Thoracic aorta (tissue), 2 donors: ENCODE measurements around the gene FKBP14. TPM values are rescaled to one million over a fixed set of nuclear protein-coding genes. Genes with fewer than 3 reads are reported as not detected.

ENCODE experiments used
- ATAC-seq: fragments of 150-250 bp; one replicate; pipeline ENCODE4 v1.8.0; 2017; ENCODE audit warnings: low read depth; ENCODE audit not compliant: insufficient number of reproducible peaks, low FRiP score
- DNase-seq: peaks from one replicate; pipeline ENCODE4 v3.0.0-alpha.2; 2020; ENCODE audit warnings: low spot score
- H3K27ac ChIP-seq, 2 donors: fragments of 200-600 bp; sonication (generic); 1 replicate in 1 of 2; 2 replicates in 1 of 2; pipeline ENCODE4 v1.5.1; 2016; ENCODE audit warnings: mild to moderate bottlenecking in 2 of 2, moderate library complexity in 2 of 2
- H3K27me3 ChIP-seq: fragments of 200-600 bp; sonication (generic); replicated peaks from 2 replicates; pipeline ENCODE4 v1.6.0; 2016; ENCODE audit warnings: mild to moderate bottlenecking; ENCODE audit not compliant: insufficient read depth
- H3K36me3 ChIP-seq: fragments of 200-600 bp; sonication (generic); one replicate; pipeline ENCODE4 v1.5.1; 2016
- H3K4me1 ChIP-seq, 2 donors: fragments of 200-600 bp; sonication (generic); 1 replicate in 1 of 2; 2 replicates in 1 of 2; pipeline versions ENCODE4 v1.5.1 to v1.6.0; 2016; ENCODE audit warnings: low read depth in 2 of 2, mild to moderate bottlenecking in 1 of 2; ENCODE audit not compliant: control insufficient read depth in 1 of 2
- H3K4me3 ChIP-seq: fragments of 200-600 bp; sonication (generic); 2 replicates; pipeline ENCODE4 v1.5.1; 2016; ENCODE audit warnings: mild to moderate bottlenecking
- H3K9me3 ChIP-seq: fragments of 200-600 bp; sonication (generic); 2 replicates; pipeline ENCODE4 v1.5.1; 2016
- total RNA-seq, 2 donors: library from RNA; depleted of rRNA; stranded (reverse); fragments of >200 nt; gene quantifications; one replicate each; pipeline versions ENCODE4 v1.1.0 to v1.2.3, GENCODE V29; 2016
- TF ChIP-seq, protein P1 (sequence below): fragments of 200-600 bp; sonication (generic); IDR thresholded peaks from one replicate; pipeline ENCODE4 v1.5.1; 2019; ENCODE audit warnings: antibody characterized with exemption

Gene FKBP14
- total RNA-seq, 2 donors from 2014 or later = 12.6 to 15.2 TPM

GRCh38 chr7:30028749-30029635 is 2.5 kb upstream of the FKBP14 start:
- Histone ChIP-seq H3K4me3 (peak overlapping the region; percentile 95), H3K27me3 (no peaks in the 10 kb centered on the region), H3K27ac (peak overlapping the region; percentile 62 to 91), H3K9me3 (no peaks in the 10 kb centered on the region), H3K36me3 (no peaks in the 10 kb centered on the region), H3K4me1 (peaks cover 29 to 50% of the 10 kb centered on the region in 2 donors)
- TF ChIP-seq, protein P1, sequence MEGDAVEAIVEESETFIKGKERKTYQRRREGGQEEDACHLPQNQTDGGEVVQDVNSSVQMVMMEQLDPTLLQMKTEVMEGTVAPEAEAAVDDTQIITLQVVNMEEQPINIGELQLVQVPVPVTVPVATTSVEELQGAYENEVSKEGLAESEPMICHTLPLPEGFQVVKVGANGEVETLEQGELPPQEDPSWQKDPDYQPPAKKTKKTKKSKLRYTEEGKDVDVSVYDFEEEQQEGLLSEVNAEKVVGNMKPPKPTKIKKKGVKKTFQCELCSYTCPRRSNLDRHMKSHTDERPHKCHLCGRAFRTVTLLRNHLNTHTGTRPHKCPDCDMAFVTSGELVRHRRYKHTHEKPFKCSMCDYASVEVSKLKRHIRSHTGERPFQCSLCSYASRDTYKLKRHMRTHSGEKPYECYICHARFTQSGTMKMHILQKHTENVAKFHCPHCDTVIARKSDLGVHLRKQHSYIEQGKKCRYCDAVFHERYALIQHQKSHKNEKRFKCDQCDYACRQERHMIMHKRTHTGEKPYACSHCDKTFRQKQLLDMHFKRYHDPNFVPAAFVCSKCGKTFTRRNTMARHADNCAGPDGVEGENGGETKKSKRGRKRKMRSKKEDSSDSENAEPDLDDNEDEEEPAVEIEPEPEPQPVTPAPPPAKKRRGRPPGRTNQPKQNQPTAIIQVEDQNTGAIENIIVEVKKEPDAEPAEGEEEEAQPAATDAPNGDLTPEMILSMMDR = no peak
- no peak for DNase-seq
- no peak for ATAC-seq

GRCh38 chr7:30028216-30028748 is 1.8 kb upstream of the FKBP14 start, which contains the start of gene PLEKHA8:
Gene PLEKHA8 (plus strand): TSS chr7:30028412. CDS start chr7:30028763, 351 bp downstream.
- peaks cover 27 to 57% of the 10 kb centered on the region in 2 donors for H3K4me1 ChIP-seq

DNA sequence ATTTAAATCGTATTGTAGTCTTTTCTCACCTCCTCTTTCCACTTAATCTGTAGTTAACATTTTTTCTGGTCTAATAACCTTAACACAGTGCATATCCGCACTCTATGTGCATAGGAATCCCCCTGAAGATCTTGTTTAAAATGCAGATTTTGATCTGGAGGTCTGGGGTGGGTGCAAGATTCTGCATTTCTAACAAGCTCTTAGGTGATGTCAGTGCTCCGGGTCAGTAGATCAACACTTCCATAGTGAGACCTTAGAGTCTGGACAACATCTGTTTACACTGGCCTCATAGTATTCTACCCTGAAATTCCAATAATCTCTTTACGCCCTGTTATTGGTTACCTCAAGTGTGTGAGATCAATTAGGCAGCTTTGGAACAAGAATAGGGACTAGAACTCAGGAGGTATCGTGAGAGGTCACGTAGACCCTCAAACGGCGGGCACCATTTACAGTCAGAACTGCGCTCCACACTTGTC is 1.3 kb upstream of the FKBP14 start:
- H3K27me3 ChIP-seq = no peaks in the 10 kb centered on the region
- TF ChIP-seq, protein P1 = no peak
- peak; percentile 29 for ATAC-seq

More at GRCh38 chr7:30028216-30028748, 1.8 kb upstream of the FKBP14 start, which contains the start of gene PLEKHA8:
- peak; percentile 23 for ATAC-seq
- Histone ChIP-seq H3K4me3 (peak within 1 kb of the TSS; percentile 95), H3K9me3 (no peaks in the 10 kb centered on the region), H3K36me3 (no peaks in the 10 kb centered on the region), H3K27me3 (no peaks in the 10 kb centered on the region), H3K27ac (peak within 1 kb of the TSS; percentile 62 to 91)
- TF ChIP-seq, protein P1 = no peak
- DNase-seq = peak; percentile 19

GRCh38 chr7:30027065-30027456 is 559 bp upstream of the FKBP14 start:
- Histone ChIP-seq H3K4me3 (peak overlapping the region; percentile 95), H3K36me3 (no peaks in the 10 kb centered on the region), H3K4me1 (peaks cover 17 to 53% of the 10 kb centered on the region in 2 donors), H3K9me3 (no peaks in the 10 kb centered on the region), H3K27me3 (no peaks in the 10 kb centered on the region), H3K27ac (peak overlapping the region; percentile 62 to 91)
- TF ChIP-seq, protein P1 = no peak
- no peak for ATAC-seq
- no peak for DNase-seq

More for the DNA sequence above, 1.3 kb upstream of the FKBP14 start:
- no peak for DNase-seq
- Histone ChIP-seq H3K4me1 (peaks cover 23 to 58% of the 10 kb centered on the region in 2 donors), H3K4me3 (peak overlapping the region; percentile 95), H3K36me3 (no peaks in the 10 kb centered on the region), H3K9me3 (no peaks in the 10 kb centered on the region), H3K27ac (peak overlapping the region; percentile 62 to 91)

DNA sequence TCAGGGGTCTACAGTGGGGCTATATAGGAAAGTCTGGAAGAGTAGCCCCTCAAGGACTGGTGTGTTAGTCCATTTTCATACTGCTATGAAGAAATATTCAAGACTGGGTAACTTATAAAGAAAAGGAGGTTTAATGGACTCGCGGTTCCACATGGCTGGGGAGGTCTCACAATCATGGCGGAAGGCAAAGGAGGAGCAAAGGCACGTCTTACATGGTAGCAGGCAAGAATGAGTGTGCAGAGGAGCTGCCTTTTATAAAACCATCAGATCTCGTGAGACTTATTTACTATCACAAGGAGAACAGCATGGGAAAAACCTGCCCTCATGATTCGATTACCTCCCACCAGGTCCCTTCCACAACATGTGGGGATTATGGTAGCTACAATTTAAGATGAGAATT is 3.0 kb downstream of the FKBP14 start:
- Histone ChIP-seq H3K27me3 (no peaks in the 10 kb centered on the region), H3K4me3 (no peak overlapping the region), H3K27ac (no peak overlapping the region), H3K36me3 (no peaks in the 10 kb centered on the region), H3K9me3 (no peaks in the 10 kb centered on the region), H3K4me1 (peaks cover 10 to 38% of the 10 kb centered on the region in 2 donors)
- TF ChIP-seq, protein P1 = no peak
- ATAC-seq (no peak), DNase-seq (no peak)
